Glutamatergic neuron (in vitro differentiated cells): ENCODE data around the gene RPRD1A. TPM values are rescaled to one million over a fixed set of nuclear protein-coding genes. Genes with fewer than 3 reads are reported as not detected.

Experiments used
- DNase-seq: peaks from one replicate; pipeline ENCODE4 v3.0.0; 2022
- H3K27ac Mint-ChIP-seq: one replicate; pipeline ENCODE4 v1.8.0; 2020; ENCODE audit warnings: mild to moderate bottlenecking, mixed read lengths, inconsistent platforms; ENCODE audit not compliant: unreplicated experiment
- H3K27me3 Mint-ChIP-seq: one replicate; pipeline ENCODE4 v1.8.0; 2020; ENCODE audit warnings: mild to moderate bottlenecking, moderate library complexity, mixed read lengths, inconsistent platforms; ENCODE audit not compliant: unreplicated experiment
- H3K36me3 Mint-ChIP-seq: one replicate; pipeline ENCODE4 v1.8.0; 2020; ENCODE audit warnings: mild to moderate bottlenecking, mixed read lengths, inconsistent platforms; ENCODE audit not compliant: unreplicated experiment
- H3K4me1 Mint-ChIP-seq: one replicate; pipeline ENCODE4 v1.8.0; 2020; ENCODE audit warnings: mild to moderate bottlenecking, low read depth, mixed read lengths, inconsistent platforms; ENCODE audit not compliant: unreplicated experiment
- H3K4me3 Mint-ChIP-seq: one replicate; pipeline ENCODE4 v1.8.0; 2020; ENCODE audit warnings: mild to moderate bottlenecking, mixed read lengths, inconsistent platforms; ENCODE audit not compliant: unreplicated experiment
- H3K9me3 Mint-ChIP-seq: one replicate; pipeline ENCODE4 v1.8.0; 2020; ENCODE audit warnings: mild to moderate bottlenecking, moderate library complexity, mixed read lengths, inconsistent platforms; ENCODE audit not compliant: unreplicated experiment
- total RNA-seq: library from RNA; stranded (reverse); fragmentation: NEBNext Ultra II Directional; extraction: Animal tissue kit (Norgen Biotek cat#: 25700); gene quantifications from one replicate; pipeline ENCODE4 v1.2.1, GENCODE V29; 2021; ENCODE audit not compliant: unreplicated experiment
- TF ChIP-seq, protein P1 (sequence below): fragments of 200-600 bp; sonication (generic); IDR thresholded peaks from one replicate; pipeline ENCODE4 v1.5.0; 2021; ENCODE audit not compliant: partially characterized antibody, unreplicated experiment

RPRD1A gene
- total RNA-seq, 1 donor from 2014 or later, result 68.8 TPM

DNA sequence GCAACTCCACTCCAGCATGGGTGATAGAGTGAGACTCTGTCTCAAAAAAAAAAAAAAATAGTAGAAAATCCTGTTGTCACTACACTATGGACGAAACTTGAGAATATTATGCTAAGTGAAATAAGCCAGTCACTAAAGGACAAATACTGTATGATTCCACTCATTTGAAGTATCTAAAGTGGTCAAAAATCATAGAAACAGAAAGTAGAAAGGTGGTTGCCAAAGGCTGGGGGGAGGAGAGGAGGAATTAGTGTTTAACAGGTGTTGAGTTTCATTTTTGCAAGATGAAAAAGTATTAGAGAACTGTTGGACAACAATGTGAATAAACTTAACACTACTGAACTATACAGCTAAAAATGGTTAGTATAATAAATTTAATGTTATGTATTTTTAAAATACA lies 113.7 kb downstream of the RPRD1A start:
- peaks cover 5% of the 10 kb centered on the region for H3K4me1 Mint-ChIP-seq
- TF ChIP-seq, protein P1, sequence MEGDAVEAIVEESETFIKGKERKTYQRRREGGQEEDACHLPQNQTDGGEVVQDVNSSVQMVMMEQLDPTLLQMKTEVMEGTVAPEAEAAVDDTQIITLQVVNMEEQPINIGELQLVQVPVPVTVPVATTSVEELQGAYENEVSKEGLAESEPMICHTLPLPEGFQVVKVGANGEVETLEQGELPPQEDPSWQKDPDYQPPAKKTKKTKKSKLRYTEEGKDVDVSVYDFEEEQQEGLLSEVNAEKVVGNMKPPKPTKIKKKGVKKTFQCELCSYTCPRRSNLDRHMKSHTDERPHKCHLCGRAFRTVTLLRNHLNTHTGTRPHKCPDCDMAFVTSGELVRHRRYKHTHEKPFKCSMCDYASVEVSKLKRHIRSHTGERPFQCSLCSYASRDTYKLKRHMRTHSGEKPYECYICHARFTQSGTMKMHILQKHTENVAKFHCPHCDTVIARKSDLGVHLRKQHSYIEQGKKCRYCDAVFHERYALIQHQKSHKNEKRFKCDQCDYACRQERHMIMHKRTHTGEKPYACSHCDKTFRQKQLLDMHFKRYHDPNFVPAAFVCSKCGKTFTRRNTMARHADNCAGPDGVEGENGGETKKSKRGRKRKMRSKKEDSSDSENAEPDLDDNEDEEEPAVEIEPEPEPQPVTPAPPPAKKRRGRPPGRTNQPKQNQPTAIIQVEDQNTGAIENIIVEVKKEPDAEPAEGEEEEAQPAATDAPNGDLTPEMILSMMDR, result no peak

GRCh38 chr18:35950628-35950982 lies 116.8 kb downstream of the RPRD1A start:
- H3K4me3 Mint-ChIP-seq, result peak overlapping the region; percentile 93
- peaks cover 6% of the 10 kb centered on the region for H3K9me3 Mint-ChIP-seq
- H3K27me3 Mint-ChIP-seq, result peaks cover 6% of the 10 kb centered on the region
- TF ChIP-seq, protein P1, result peak; percentile 41
- H3K4me1 Mint-ChIP-seq, result peaks cover 17% of the 10 kb centered on the region
- no peak overlapping the region for H3K27ac Mint-ChIP-seq
- H3K36me3 Mint-ChIP-seq, result no peaks in the 10 kb centered on the region
- DNase-seq, result no peak

More for the DNA sequence above, 113.7 kb downstream of the RPRD1A start:
- Mint-ChIP-seq H3K4me3 (no peak overlapping the region), H3K27me3 (peaks cover 6% of the 10 kb centered on the region), H3K9me3 (peaks cover 6% of the 10 kb centered on the region), H3K27ac (no peak overlapping the region), H3K36me3 (no peaks in the 10 kb centered on the region)
- DNase-seq, result no peak

DNA sequence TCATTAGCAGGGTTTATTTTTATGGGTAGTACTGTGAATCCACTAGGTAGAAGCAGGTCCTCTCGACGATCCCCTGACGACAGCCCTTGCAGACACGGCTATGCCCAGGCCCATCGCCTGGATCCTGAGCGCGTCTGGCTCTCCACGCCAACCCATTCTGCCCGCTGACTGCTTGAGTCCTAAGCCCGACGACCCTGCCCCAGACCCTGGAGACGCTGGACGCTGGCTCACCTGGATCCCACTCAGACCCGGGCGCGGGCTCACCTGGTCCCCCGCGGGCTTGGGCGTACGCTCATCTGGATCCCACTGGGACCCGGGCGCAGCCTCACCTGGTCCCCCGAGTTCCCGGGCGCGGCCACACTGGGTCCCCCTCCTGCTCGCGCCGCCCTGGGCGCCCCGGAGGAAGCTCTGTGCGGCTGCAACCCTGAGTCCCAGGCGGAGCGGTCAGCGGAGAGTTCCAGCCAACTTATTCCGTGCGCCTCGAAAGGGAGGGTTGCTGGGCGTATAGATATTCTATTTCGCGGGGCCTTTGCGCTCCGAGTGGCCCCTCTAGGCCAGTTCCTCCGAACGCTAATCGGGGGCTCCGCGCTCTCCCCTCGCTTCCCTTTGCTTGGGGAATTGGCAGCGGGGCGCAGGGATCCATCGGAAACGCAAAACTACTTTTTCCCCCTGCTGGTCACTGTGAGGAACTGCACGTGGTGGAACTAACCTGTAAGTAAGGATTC lies 117.3 kb downstream of the RPRD1A start:
- peak; percentile 74 for DNase-seq
- H3K27me3 Mint-ChIP-seq, result peaks cover 6% of the 10 kb centered on the region
- peaks cover 6% of the 10 kb centered on the region for H3K9me3 Mint-ChIP-seq
- no peaks in the 10 kb centered on the region for H3K36me3 Mint-ChIP-seq
- H3K4me3 Mint-ChIP-seq, result peak overlapping the region; percentile 93
- H3K27ac Mint-ChIP-seq, result peak overlapping the region; percentile 93
- TF ChIP-seq, protein P1, result peak; percentile 100
- peaks cover 17% of the 10 kb centered on the region for H3K4me1 Mint-ChIP-seq

- Mint-ChIP-seq H3K27me3 (peaks cover 6% of the 10 kb centered on the region), H3K36me3 (no peaks in the 10 kb centered on the region), H3K27ac (peak overlapping the region; percentile 83), H3K9me3 (peaks cover 6% of the 10 kb centered on the region), H3K4me1 (peaks cover 17% of the 10 kb centered on the region), H3K4me3 (peak overlapping the region; percentile 83)
- TF ChIP-seq, protein P1, result no peak
- no peak for DNase-seq
Measured at GRCh38 chr18:35949090-35949489, 118.3 kb downstream of the RPRD1A start.

GRCh38 chr18:35948080-35948479 lies 119.3 kb downstream of the RPRD1A start:
- Mint-ChIP-seq H3K27me3 (peaks cover 6% of the 10 kb centered on the region), H3K27ac (no peak overlapping the region), H3K9me3 (peaks cover 6% of the 10 kb centered on the region), H3K4me1 (peaks cover 17% of the 10 kb centered on the region), H3K36me3 (no peaks in the 10 kb centered on the region), H3K4me3 (no peak overlapping the region)
- DNase-seq, result no peak
- TF ChIP-seq, protein P1, result no peak
